ENCODE results near the gene DUS1L. TPM values are rescaled to one million over a fixed set of nuclear protein-coding genes. Genes with fewer than 3 reads are reported as not detected.

Gene DUS1L
- polyA plus RNA-seq, 1 of the 3 experiments (the other 2 are of a cell fraction): 163 TPM

GRCh38 chr17:82062984-82063368 is 2.6 kb downstream of the DUS1L start:
- peaks cover 12 to 26% of the 10 kb centered on the region in 2 experiments; a peak in 2 of 4 replicates for H3K4me1 ChIP-seq (ENCODE audit: control insufficient read depth in 1 of 2, insufficient read depth in 2 of 2, low read depth in 1 of 2, low read length in 1 of 2)
- H3K27ac ChIP-seq (ENCODE audit: low read depth in 2 of 2, low read length in 1 of 2): no peak overlapping the region
- H3K36me3 ChIP-seq (replicated peaks in 1 of 2; ENCODE audit: control insufficient read depth in 1 of 2, insufficient read depth in 2 of 2, low read length in 1 of 2): peaks cover 17 to 61% of the 10 kb centered on the region in 2 experiments
- no peaks in the 10 kb centered on the region for H3K9me3 ChIP-seq
- H3K4me3 ChIP-seq (ENCODE audit: low read depth in 2 of 2, low read length in 1 of 2): no peak overlapping the region
- 98% methylated on average over 5 of the region's 9 CpGs for WGBS (ENCODE audit: low lambda C conversion rate)
- TF ChIP-seq USF2 (IDR thresholded peaks at IDR 0.05; ENCODE audit: borderline replicate concordance, low read depth, low read length) (no peak), SIN3A (IDR thresholded peaks at IDR 0.05; ENCODE audit: borderline replicate concordance, low read depth, low read length) (no peak), TCF12 (IDR thresholded peaks at IDR 0.05) (no peak), RCOR1 (IDR thresholded peaks at IDR 0.05; ENCODE audit: low read length) (no peak), RAD21 (IDR thresholded peaks at IDR 0.05; ENCODE audit: low read length) (no peak), SMC3 (IDR thresholded peaks at IDR 0.05; ENCODE audit: low read depth, low read length) (no peak), EZH2phosphoT487 (IDR thresholded peaks at IDR 0.05; ENCODE audit: borderline replicate concordance, low read depth) (no peak), GABPA (IDR thresholded peaks at IDR 0.05; ENCODE audit: low read depth) (no peak), MAX (IDR thresholded peaks at IDR 0.05; ENCODE audit: low read depth) (no peak), MEF2A (IDR thresholded peaks at IDR 0.05; ENCODE audit: borderline replicate concordance, low read depth) (no peak), MXI1 (IDR thresholded peaks at IDR 0.05; ENCODE audit: low read depth, low read length) (no peak), RFX5 (IDR thresholded peaks at IDR 0.05; ENCODE audit: low read length) (no peak), FOSL2 (IDR thresholded peaks at IDR 0.05; ENCODE audit: borderline replicate concordance, low read depth) (no peak), EP300 (IDR thresholded peaks at IDR 0.05; ENCODE audit: borderline replicate concordance in 1 of 2, low read depth in 1 of 2, low read length in 1 of 2) (no peak)
- H4K20me1 ChIP-seq (ENCODE audit: insufficient read depth): no peaks in the 10 kb centered on the region
- H3K27me3 ChIP-seq (ENCODE audit: insufficient read depth): no peaks in the 10 kb centered on the region
- H3K9me2 ChIP-seq: no peaks in the 10 kb centered on the region
- H3F3A ChIP-seq (replicated peaks; ENCODE audit: insufficient read depth): peaks cover 26% of the 10 kb centered on the region
- CTCF ChIA-PET: interaction anchor here (1.4 to 8.0 kb wide), 4 partner anchors 19 to 42 kb away, joined by 3 to 47 read pairs (median 16); partner anchors contain the start of genes DCXR and RAC3
- no peak for DNase-seq
- H2AFZ ChIP-seq (ENCODE audit: low read depth): no peak overlapping the region
- POLR2A ChIA-PET: interaction anchor here (0.8 to 1.3 kb wide), 2 partner anchors 8 to 9 kb away, joined by 3 to 4 read pairs; no protein-coding TSS in a partner anchor
- no peak overlapping the region for H3K9ac ChIP-seq
- H3K79me2 ChIP-seq (ENCODE audit: insufficient read depth): peaks cover 26% of the 10 kb centered on the region
- H3K4me2 ChIP-seq: no peak overlapping the region

- H3K4me1 ChIP-seq (ENCODE audit: control insufficient read depth in 1 of 2, insufficient read depth in 2 of 2, low read depth in 1 of 2, low read length in 1 of 2): peaks cover 12 to 26% of the 10 kb centered on the region in 2 experiments; a peak in 2 of 4 replicates
- POLR2A ChIA-PET: interaction anchor here (0.8 kb wide), 1 partner anchor 10 kb away, joined by 3 read pairs; no protein-coding TSS in a partner anchor
- no peak overlapping the region for H2AFZ ChIP-seq (ENCODE audit: low read depth)
- H4K20me1 ChIP-seq (ENCODE audit: insufficient read depth): no peaks in the 10 kb centered on the region
- WGBS (ENCODE audit: low lambda C conversion rate): 92% methylated on average over 18 of the region's 24 CpGs
- H3K27me3 ChIP-seq (ENCODE audit: insufficient read depth): no peaks in the 10 kb centered on the region
- no peak overlapping the region for H3K9ac ChIP-seq
- CTCF ChIA-PET: interaction anchor here (1.4 to 8.0 kb wide), 3 partner anchors 20 to 32 kb away, joined by 3 to 47 read pairs (median 27); partner anchors contain the start of genes DCXR and RAC3
- TF ChIP-seq CTCF (IDR thresholded peaks at IDR 0.05): 0 out of 2 replicates have a peak, but pooled peaks have one; percentile 19
- no peak for TF ChIP-seq POLR2AphosphoS5 (IDR thresholded peaks at IDR 0.05; ENCODE audit: low read depth, low read length)
- no peak for DNase-seq
- H3K36me3 ChIP-seq (replicated peaks in 1 of 2; ENCODE audit: control insufficient read depth in 1 of 2, insufficient read depth in 2 of 2, low read length in 1 of 2): peaks cover 22 to 68% of the 10 kb centered on the region in 2 experiments
- no peak overlapping the region for H3K27ac ChIP-seq (ENCODE audit: low read depth in 2 of 2, low read length in 1 of 2)
- peaks cover 26% of the 10 kb centered on the region for H3K79me2 ChIP-seq (ENCODE audit: insufficient read depth)
- no peak overlapping the region for H3K4me3 ChIP-seq (ENCODE audit: low read depth in 2 of 2, low read length in 1 of 2)
- H3K9me3 ChIP-seq: no peaks in the 10 kb centered on the region
- no peak overlapping the region for H3K4me2 ChIP-seq
- H3K9me2 ChIP-seq: no peaks in the 10 kb centered on the region
- H3F3A ChIP-seq (replicated peaks; ENCODE audit: insufficient read depth): peaks cover 32% of the 10 kb centered on the region
These were observed 3.3 kb downstream of the DUS1L start for GRCh38 chr17:82062076-82062983.
